Lower lobe of right lung (tissue), 2 donors: ENCODE results near the gene BIRC7. TPM values are rescaled to one million over a fixed set of nuclear protein-coding genes. Genes with fewer than 3 reads are reported as not detected.

Experiments used
- ATAC-seq, 2 donors: fragments of 200-7000 bp; cut with Tn5 transposase; one replicate each; pipeline ENCODE4 v1.9.1; 2020 to 2022; ENCODE audit warnings: mild to moderate bottlenecking in 2 of 2, moderate library complexity in 2 of 2
- DNase-seq: peaks from one replicate; pipeline ENCODE4 v3.0.0-alpha.2; 2020
- H3K27ac ChIP-seq: fragments of 200-600 bp; one replicate; pipeline ENCODE4 v1.8.0; 2022
- H3K27me3 ChIP-seq: fragments of 200-600 bp; one replicate; pipeline ENCODE4 v1.8.0; 2022; ENCODE audit warnings: low read depth
- H3K36me3 ChIP-seq: fragments of 200-600 bp; one replicate; pipeline ENCODE4 v1.8.0; 2022; ENCODE audit warnings: mild to moderate bottlenecking
- H3K4me1 ChIP-seq: fragments of 200-600 bp; one replicate; pipeline ENCODE4 v1.8.0; 2022
- H3K4me3 ChIP-seq: fragments of 200-600 bp; one replicate; pipeline ENCODE4 v1.8.0; 2022; ENCODE audit warnings: mild to moderate bottlenecking
- H3K9me3 ChIP-seq: fragments of 200-600 bp; one replicate; pipeline ENCODE4 v1.8.0; 2022
- CTCF ChIP-seq: fragments of 200-600 bp; IDR thresholded peaks from one replicate; pipeline ENCODE4 v1.8.0; 2022; ENCODE audit warnings: antibody characterized with exemption, mild to moderate bottlenecking
- intact Hi-C: fragments of 100-400 bp; cut with DNase I; formaldehyde crosslinking; loops from one replicate; pipeline ENCODE4 v1.11.0; 2022
- total RNA-seq: library from RNA; stranded (reverse); fragmentation: NEBNext Ultra II Directional; extraction: Animal tissue kit (Norgen Biotek cat#: 25700); gene quantifications from one replicate; pipeline ENCODE4 v1.2.1, GENCODE V29; 2021
- donor health status: DM: no; HTN: yes; CAD: no; lungs with severe emphysema.

The BIRC7 gene
- total RNA-seq, 1 donor from 2014 or later, result 15.9 TPM

GRCh38 chr20:63259734-63260460 is 24.2 kb downstream of the BIRC7 start:
- DNase-seq (no peak), ATAC-seq (no peak)
- H3K36me3 ChIP-seq, result no peaks in the 10 kb centered on the region
- H3K9me3 ChIP-seq, result no peaks in the 10 kb centered on the region
- H3K4me1 ChIP-seq, result no peaks in the 10 kb centered on the region
- H3K4me3 ChIP-seq, result no peak overlapping the region
- peaks cover 72% of the 10 kb centered on the region for H3K27me3 ChIP-seq
- intact Hi-C loops, result no loop called here
- no peak overlapping the region for H3K27ac ChIP-seq
- no peak for TF ChIP-seq CTCF

- TF ChIP-seq CTCF, result no peak
- intact Hi-C loops, result no loop called here
- H3K27me3 ChIP-seq, result peaks cover 66% of the 10 kb centered on the region
Observed at GRCh38 chr20:63260521-63260920, 24.8 kb downstream of the BIRC7 start.

GRCh38 chr20:63261060-63261794 is 25.5 kb downstream of the BIRC7 start:
- intact Hi-C loops, result no loop called here
- Histone ChIP-seq H3K4me1 (no peaks in the 10 kb centered on the region), H3K27ac (no peak overlapping the region), H3K4me3 (no peak overlapping the region), H3K36me3 (no peaks in the 10 kb centered on the region), H3K27me3 (peaks cover 59% of the 10 kb centered on the region), H3K9me3 (no peaks in the 10 kb centered on the region)
- no peak for TF ChIP-seq CTCF
- ATAC-seq (no peak), DNase-seq (no peak)

More at GRCh38 chr20:63260521-63260920, 24.8 kb downstream of the BIRC7 start:
- H3K9me3 ChIP-seq, result no peaks in the 10 kb centered on the region
- no peak for DNase-seq
- no peak for ATAC-seq
- no peak overlapping the region for H3K27ac ChIP-seq
- no peaks in the 10 kb centered on the region for H3K4me1 ChIP-seq
- H3K36me3 ChIP-seq, result no peaks in the 10 kb centered on the region
- H3K4me3 ChIP-seq, result no peak overlapping the region

GRCh38 chr20:63261795-63262528 is 26.3 kb downstream of the BIRC7 start:
- TF ChIP-seq CTCF, result no peak
- H3K9me3 ChIP-seq, result no peaks in the 10 kb centered on the region
- H3K27me3 ChIP-seq, result peaks cover 56% of the 10 kb centered on the region
- ATAC-seq (no peak), DNase-seq (no peak)
- no peaks in the 10 kb centered on the region for H3K36me3 ChIP-seq
- no peak overlapping the region for H3K4me3 ChIP-seq
- intact Hi-C loops, result no loop called here
- no peaks in the 10 kb centered on the region for H3K4me1 ChIP-seq
- no peak overlapping the region for H3K27ac ChIP-seq

GRCh38 chr20:63262836-63263235 is 27.1 kb downstream of the BIRC7 start:
- no peaks in the 10 kb centered on the region for H3K4me1 ChIP-seq
- no peaks in the 10 kb centered on the region for H3K36me3 ChIP-seq
- TF ChIP-seq CTCF, result no peak
- no peak overlapping the region for H3K4me3 ChIP-seq
- DNase-seq (no peak), ATAC-seq (no peak)
- no peak overlapping the region for H3K27ac ChIP-seq
- no peaks in the 10 kb centered on the region for H3K9me3 ChIP-seq
- intact Hi-C loops, result no loop called here
- H3K27me3 ChIP-seq, result peaks cover 65% of the 10 kb centered on the region
